ENCODE results near the gene PTMA.

GRCh38 chr2:231751042-231751815 lies 42.9 kb downstream of the PTMA start:
- TF ChIP-seq CTCF (conservative IDR thresholded peaks at IDR 0.05) (no peak), EZH2 (IDR thresholded peaks at IDR 0.05; ENCODE audit: low read depth) (no peak)
